B cell (primary cell): Measurements from ENCODE around the gene PPP2R3A.

Experiments used
- EZH2 ChIP-seq: IDR thresholded peaks from 2 replicates; pipeline ENCODE4 v1.6.1; 2012; ENCODE audit warnings: borderline replicate concordance, low read depth, mild to moderate bottlenecking, moderate library complexity, low read length; ENCODE audit not compliant: insufficient read depth, poor library complexity, severe bottlenecking
- TF ChIP-seq, protein P1 (sequence below): fragments of 200-600 bp; IDR thresholded peaks from one replicate; pipeline ENCODE4 v1.8.0; 2022; ENCODE audit warnings: antibody characterized with exemption, mild to moderate bottlenecking

GRCh38 chr3:136114421-136114820 is 148.9 kb downstream of the PPP2R3A start:
- TF ChIP-seq EZH2 = no peak
- TF ChIP-seq, protein P1, sequence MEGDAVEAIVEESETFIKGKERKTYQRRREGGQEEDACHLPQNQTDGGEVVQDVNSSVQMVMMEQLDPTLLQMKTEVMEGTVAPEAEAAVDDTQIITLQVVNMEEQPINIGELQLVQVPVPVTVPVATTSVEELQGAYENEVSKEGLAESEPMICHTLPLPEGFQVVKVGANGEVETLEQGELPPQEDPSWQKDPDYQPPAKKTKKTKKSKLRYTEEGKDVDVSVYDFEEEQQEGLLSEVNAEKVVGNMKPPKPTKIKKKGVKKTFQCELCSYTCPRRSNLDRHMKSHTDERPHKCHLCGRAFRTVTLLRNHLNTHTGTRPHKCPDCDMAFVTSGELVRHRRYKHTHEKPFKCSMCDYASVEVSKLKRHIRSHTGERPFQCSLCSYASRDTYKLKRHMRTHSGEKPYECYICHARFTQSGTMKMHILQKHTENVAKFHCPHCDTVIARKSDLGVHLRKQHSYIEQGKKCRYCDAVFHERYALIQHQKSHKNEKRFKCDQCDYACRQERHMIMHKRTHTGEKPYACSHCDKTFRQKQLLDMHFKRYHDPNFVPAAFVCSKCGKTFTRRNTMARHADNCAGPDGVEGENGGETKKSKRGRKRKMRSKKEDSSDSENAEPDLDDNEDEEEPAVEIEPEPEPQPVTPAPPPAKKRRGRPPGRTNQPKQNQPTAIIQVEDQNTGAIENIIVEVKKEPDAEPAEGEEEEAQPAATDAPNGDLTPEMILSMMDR = no peak
